CD4-positive, CD25-positive, alpha-beta regulatory T cell (primary cell): Measurements from ENCODE around the gene LRRTM4. TPM values are rescaled to one million over a fixed set of nuclear protein-coding genes. Genes with fewer than 3 reads are reported as not detected.

Experiments
- ATAC-seq, 2 donors: fragments of 150-1000 bp; cut with Tn5 transposase; one replicate each; pipeline ENCODE4 v1.10.0; 2021; ENCODE audit warnings: low read depth in 2 of 2, moderate number of reproducible peaks in 2 of 2, moderate library complexity in 1 of 2
- DNase-seq, 3 donors: peaks; one replicate each; pipeline versions ENCODE4 v3.0.0 to v3.0.0-alpha.2; 2012 to 2022; ENCODE audit warnings: mixed read lengths in 1 of 3
- H3K27ac ChIP-seq: one replicate; pipeline ENCODE4 v1.7.0; 2013; ENCODE audit warnings: mild to moderate bottlenecking, low read length; ENCODE audit not compliant: insufficient read depth, poor library complexity, severe bottlenecking
- H3K27me3 ChIP-seq: one replicate; pipeline ENCODE4 v1.7.0; 2013; ENCODE audit warnings: low read length; ENCODE audit not compliant: control insufficient read depth, insufficient read depth
- H3K36me3 ChIP-seq: one replicate; pipeline ENCODE4 v1.7.0; 2013; ENCODE audit warnings: mild to moderate bottlenecking, low read length, moderate library complexity; ENCODE audit not compliant: control insufficient read depth, insufficient read depth
- H3K4me1 ChIP-seq: 2 replicates; pipeline ENCODE4 v1.7.0; 2013; ENCODE audit warnings: mild to moderate bottlenecking, low read length; ENCODE audit not compliant: insufficient read depth, control insufficient read depth, poor library complexity, severe bottlenecking
- H3K4me3 ChIP-seq: one replicate; pipeline ENCODE4 v1.7.0; 2013; ENCODE audit warnings: low read depth, mild to moderate bottlenecking, low read length, moderate library complexity
- H3K9me3 ChIP-seq, 2 experiments: 1 replicate in 1 of 2; 2 replicates in 1 of 2; pipeline ENCODE4 v1.7.0; 2013; ENCODE audit warnings: low read length in 2 of 2, mild to moderate bottlenecking in 1 of 2, moderate library complexity in 1 of 2; ENCODE audit not compliant: control insufficient read depth in 2 of 2
- H3K27ac Mint-ChIP-seq, 3 donors: one replicate each; pipeline ENCODE4 v1.8.0; 2020 to 2022; ENCODE audit warnings: mild to moderate bottlenecking in 3 of 3, mixed read lengths in 3 of 3, moderate library complexity in 2 of 3
- H3K27me3 Mint-ChIP-seq: one replicate; pipeline ENCODE4 v1.8.0; 2022; ENCODE audit warnings: mild to moderate bottlenecking, mixed read lengths
- H3K36me3 Mint-ChIP-seq: one replicate; pipeline ENCODE4 v1.8.0; 2020; ENCODE audit warnings: mixed read lengths
- H3K4me1 Mint-ChIP-seq, 4 donors: one replicate each; pipeline ENCODE4 v1.8.0; 2020 to 2022; ENCODE audit warnings: mixed read lengths in 4 of 4, mild to moderate bottlenecking in 1 of 4
- H3K4me3 Mint-ChIP-seq, 4 donors: one replicate each; pipeline ENCODE4 v1.8.0; 2020 to 2022; ENCODE audit warnings: mild to moderate bottlenecking in 4 of 4, mixed read lengths in 4 of 4, moderate library complexity in 3 of 4
- H3K9me3 Mint-ChIP-seq, 7 donors: one replicate each; pipeline ENCODE4 v1.8.0; 2020 to 2022; ENCODE audit warnings: mixed read lengths in 7 of 7, mild to moderate bottlenecking in 3 of 7, moderate library complexity in 2 of 7
- polyA plus RNA-seq, 4 donors: library from polyadenylated mRNA; unstranded; fragments of 300-500 nt; fragmentation: Illumina TruSeq; gene quantifications; one replicate each; pipeline ENCODE4 v1.2.3, GENCODE V29; 2021
- total RNA-seq: library from RNA; stranded (reverse); gene quantifications from one replicate; pipeline ENCODE4 v1.2.3, GENCODE V29; 2022

The LRRTM4 gene
- total and polyA plus RNA-seq, 5 donors from 2014 or later = not detected

DNA sequence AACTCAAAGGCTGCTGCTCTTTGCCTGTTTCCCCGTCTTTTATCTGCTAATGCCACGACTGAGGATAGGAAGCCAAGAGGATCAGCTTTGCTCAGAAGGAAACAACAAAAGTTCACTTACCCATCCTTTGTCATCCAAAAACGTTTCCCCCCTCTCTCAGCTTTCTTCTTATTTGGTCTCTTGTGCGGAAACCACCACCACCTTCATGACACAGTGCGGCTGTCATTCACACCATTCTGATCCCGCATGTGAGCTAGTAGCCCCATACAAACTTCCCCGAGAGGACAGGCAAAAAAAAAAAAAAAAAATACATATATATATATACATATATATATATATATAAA lies 656 bp downstream of the LRRTM4 start:
- Mint-ChIP-seq H3K4me1 (no peaks in the 10 kb centered on the region), H3K27me3 (no peaks in the 10 kb centered on the region)

DNA sequence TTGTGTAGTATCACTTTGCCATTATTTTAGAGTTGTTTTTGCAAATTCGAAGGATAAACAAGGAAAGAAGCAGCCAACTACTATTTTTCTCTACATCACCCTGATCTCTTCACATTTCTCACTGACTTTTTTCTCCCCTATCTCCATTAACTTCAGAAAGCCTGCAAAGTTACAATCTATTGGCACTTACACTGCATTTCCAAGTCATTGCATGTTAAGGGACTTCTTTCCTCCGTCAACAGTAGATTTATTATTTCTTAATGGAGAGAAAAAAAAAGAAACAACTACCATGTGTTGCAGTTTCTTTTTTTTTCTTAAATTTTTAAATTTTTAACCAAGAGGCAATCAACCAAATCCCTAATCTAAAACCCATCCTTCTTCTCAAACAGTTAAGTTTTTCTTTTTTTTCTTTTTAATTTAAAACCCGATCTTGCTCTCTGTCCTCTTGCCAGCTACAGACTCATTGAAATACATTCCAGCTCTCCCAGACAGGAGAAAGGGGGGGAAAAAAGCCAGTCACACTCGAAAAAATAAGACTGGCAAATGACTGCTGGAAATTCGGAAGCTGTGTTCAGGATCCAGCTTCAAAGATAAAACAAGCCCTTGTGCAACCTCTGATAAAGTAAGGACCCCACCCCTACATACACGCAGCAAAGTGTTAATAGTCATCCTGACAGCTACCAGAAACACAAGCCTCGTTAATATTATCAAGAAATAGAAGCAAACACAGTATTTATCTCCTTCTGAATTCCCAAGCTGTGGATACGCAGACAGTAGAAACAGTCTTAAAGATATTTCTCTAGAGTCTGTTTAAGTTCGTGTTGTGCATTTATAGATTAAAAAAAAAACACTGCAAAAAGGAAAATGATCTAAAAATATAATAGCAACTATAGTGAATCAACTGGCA lies 1.3 kb downstream of the LRRTM4 start:
- no peaks in the 10 kb centered on the region for H3K27me3 Mint-ChIP-seq
- Histone ChIP-seq H3K4me1 (no peaks in the 10 kb centered on the region), H3K36me3 (no peaks in the 10 kb centered on the region), H3K9me3 (peaks cover 4 to 16% of the 10 kb centered on the region in 2 experiments), H3K27ac (no peak overlapping the region), H3K4me3 (no peak overlapping the region), H3K27me3 (no peaks in the 10 kb centered on the region)
- ATAC-seq (no peak), DNase-seq (no peak)
- H3K4me3 Mint-ChIP-seq = no peak overlapping the region
- H3K9me3 Mint-ChIP-seq = peaks cover 0 to 11% (median 7%) of the 10 kb centered on the region in 7 donors
- H3K4me1 Mint-ChIP-seq = no peaks in the 10 kb centered on the region
- H3K27ac Mint-ChIP-seq = no peak overlapping the region
- H3K36me3 Mint-ChIP-seq = no peaks in the 10 kb centered on the region

More for the DNA sequence above, 656 bp downstream of the LRRTM4 start:
- Histone ChIP-seq H3K9me3 (peaks cover 4 to 16% of the 10 kb centered on the region in 2 experiments), H3K36me3 (no peaks in the 10 kb centered on the region), H3K4me3 (no peak overlapping the region), H3K4me1 (no peaks in the 10 kb centered on the region), H3K27me3 (no peaks in the 10 kb centered on the region), H3K27ac (no peak overlapping the region)
- Mint-ChIP-seq H3K4me3 (no peak overlapping the region), H3K9me3 (peaks cover 0 to 11% (median 7%) of the 10 kb centered on the region in 7 donors), H3K36me3 (no peaks in the 10 kb centered on the region), H3K27ac (no peak overlapping the region)
- no peak for ATAC-seq
- DNase-seq = no peak

- Mint-ChIP-seq H3K4me1 (no peaks in the 10 kb centered on the region), H3K4me3 (no peak overlapping the region), H3K9me3 (peaks cover 0 to 11% (median 7%) of the 10 kb centered on the region in 7 donors), H3K27ac (no peak overlapping the region), H3K27me3 (no peaks in the 10 kb centered on the region), H3K36me3 (no peaks in the 10 kb centered on the region)
- Histone ChIP-seq H3K27me3 (no peaks in the 10 kb centered on the region), H3K36me3 (no peaks in the 10 kb centered on the region), H3K4me3 (no peak overlapping the region), H3K4me1 (no peaks in the 10 kb centered on the region), H3K27ac (no peak overlapping the region), H3K9me3 (peaks cover 6 to 16% of the 10 kb centered on the region in 2 experiments)
- no peak for ATAC-seq
- DNase-seq = no peak
These were observed 2.2 kb downstream of the LRRTM4 start for GRCh38 chr2:77519888-77520506.

GRCh38 chr2:77519164-77519887 lies 2.9 kb downstream of the LRRTM4 start:
- Histone ChIP-seq H3K36me3 (no peaks in the 10 kb centered on the region), H3K27ac (no peak overlapping the region), H3K4me3 (no peak overlapping the region), H3K27me3 (no peaks in the 10 kb centered on the region), H3K9me3 (peaks cover 6 to 16% of the 10 kb centered on the region in 2 experiments), H3K4me1 (no peaks in the 10 kb centered on the region)
- ATAC-seq (no peak), DNase-seq (no peak)
- H3K4me3 Mint-ChIP-seq = no peak overlapping the region
- no peak overlapping the region for H3K27ac Mint-ChIP-seq
- H3K9me3 Mint-ChIP-seq = peaks cover 0 to 10% (median 7%) of the 10 kb centered on the region in 7 donors
- H3K27me3 Mint-ChIP-seq = no peaks in the 10 kb centered on the region
- H3K4me1 Mint-ChIP-seq = no peaks in the 10 kb centered on the region
- H3K36me3 Mint-ChIP-seq = no peaks in the 10 kb centered on the region

- no peak overlapping the region for H3K4me3 Mint-ChIP-seq
- DNase-seq (no peak), ATAC-seq (no peak)
- no peaks in the 10 kb centered on the region for H3K36me3 Mint-ChIP-seq
- H3K36me3 ChIP-seq = no peaks in the 10 kb centered on the region
- peaks cover 6 to 16% of the 10 kb centered on the region in 2 experiments for H3K9me3 ChIP-seq
- peaks cover 0 to 10% (median 5%) of the 10 kb centered on the region in 7 donors for H3K9me3 Mint-ChIP-seq
- no peak overlapping the region for H3K27ac Mint-ChIP-seq
- H3K27me3 Mint-ChIP-seq = no peaks in the 10 kb centered on the region
- no peaks in the 10 kb centered on the region for H3K4me1 ChIP-seq
- H3K27ac ChIP-seq = no peak overlapping the region
- no peaks in the 10 kb centered on the region for H3K4me1 Mint-ChIP-seq
- no peaks in the 10 kb centered on the region for H3K27me3 ChIP-seq
- no peak overlapping the region for H3K4me3 ChIP-seq
These were observed 3.9 kb downstream of the LRRTM4 start for GRCh38 chr2:77518311-77518710.

DNA sequence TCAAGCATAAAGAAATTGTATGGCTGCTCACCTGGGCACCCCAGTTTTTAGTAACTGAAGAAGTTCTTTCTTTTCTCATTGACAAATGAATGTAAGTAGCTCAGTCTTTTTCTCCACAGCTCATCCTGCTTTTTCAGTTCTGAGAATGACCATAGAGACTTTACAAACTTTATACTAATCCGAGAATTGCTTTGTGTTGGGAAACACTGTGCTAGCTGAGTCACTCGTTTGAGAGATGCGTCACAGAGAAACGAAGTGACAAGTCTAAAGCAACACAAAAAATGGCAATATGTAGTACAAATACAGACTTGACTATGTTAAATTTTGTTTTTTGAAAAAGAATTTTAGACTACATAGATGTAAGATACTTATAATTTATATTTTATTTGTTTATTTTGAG lies 9.0 kb downstream of the LRRTM4 start:
- Mint-ChIP-seq H3K36me3 (no peaks in the 10 kb centered on the region), H3K27me3 (no peaks in the 10 kb centered on the region), H3K9me3 (peaks cover 0 to 9% (median 0%) of the 10 kb centered on the region in 7 donors), H3K4me3 (no peak overlapping the region), H3K27ac (no peak overlapping the region), H3K4me1 (no peaks in the 10 kb centered on the region)
- Histone ChIP-seq H3K4me3 (no peak overlapping the region), H3K4me1 (no peaks in the 10 kb centered on the region), H3K27ac (no peak overlapping the region), H3K36me3 (no peaks in the 10 kb centered on the region), H3K9me3 (peaks cover under 1 to 6% of the 10 kb centered on the region in 2 experiments), H3K27me3 (no peaks in the 10 kb centered on the region)
- no peak for ATAC-seq
- no peak for DNase-seq

- H3K36me3 Mint-ChIP-seq = no peaks in the 10 kb centered on the region
- H3K9me3 Mint-ChIP-seq = peaks cover 0 to 8% (median 0%) of the 10 kb centered on the region in 7 donors
- peaks cover 6 to 7% of the 10 kb centered on the region in 2 experiments for H3K9me3 ChIP-seq
- H3K27ac Mint-ChIP-seq = no peak overlapping the region
- no peak for DNase-seq
- no peaks in the 10 kb centered on the region for H3K4me1 Mint-ChIP-seq
- H3K27ac ChIP-seq = no peak overlapping the region
- no peaks in the 10 kb centered on the region for H3K4me1 ChIP-seq
- H3K4me3 ChIP-seq = no peak overlapping the region
- no peak overlapping the region for H3K4me3 Mint-ChIP-seq
- H3K36me3 ChIP-seq = no peaks in the 10 kb centered on the region
- no peaks in the 10 kb centered on the region for H3K27me3 ChIP-seq
- ATAC-seq = no peak
- H3K27me3 Mint-ChIP-seq = no peaks in the 10 kb centered on the region
These were observed 9.7 kb downstream of the LRRTM4 start for GRCh38 chr2:77512507-77512906.
